Sigmoid colon (tissue), 4 donors: Measurements from ENCODE around the gene AFAP1.

Experiments
- CTCF ChIP-seq, 4 experiments: fragments of 450-650 bp in 3 of 4; fragments of 200-600 bp in 1 of 4; IDR thresholded peaks; one replicate each; pipeline ENCODE4 v1.5.1; 2016 to 2019; ENCODE audit warnings: antibody characterized with exemption in 4 of 4, mild to moderate bottlenecking in 3 of 4, moderate library complexity in 2 of 4
- EP300 ChIP-seq, 4 donors: sonication (generic); formaldehyde crosslinking; IDR thresholded peaks; one replicate each; pipeline ENCODE4 v1.6.1; 2017; ENCODE audit warnings: antibody characterized with exemption in 4 of 4

GRCh38 chr4:7769396-7770223 lies 170.1 kb downstream of the AFAP1 start:
- TF ChIP-seq CTCF (IDR thresholded peaks at IDR 0.05) (no peak), EP300 (IDR thresholded peaks at IDR 0.05) (no peak)
